ENCODE measurements around the gene SRSF2.
"Not testable (repeated sequence)": the region's sequence is repeated elsewhere in the genome, so short reads cannot be mapped to it uniquely, and the experiment has no call there.

Gene SRSF2

GRCh38 chr17:76731800-76732733 is 5.1 kb downstream of the SRSF2 start:
- CTCF ChIA-PET, result interaction anchor here (0.9 to 1.3 kb wide), 2 partner anchors 24 to 101 kb away, joined by 3 to 5 read pairs; no protein-coding TSS in a partner anchor
- TF ChIP-seq ELF4 (IDR thresholded peaks at IDR 0.05), result peak; percentile 11; the same call in 1 of the 2 replicates
- POLR2A ChIA-PET, result interaction anchor here (0.7 to 1.7 kb wide), 6 partner anchors 14 to 378 kb away, joined by 3 to 8 read pairs (median 3); partner anchors contain the start of genes MXRA7 and PRPSAP1
- DNase-seq (ENCODE audit: extremely low spot score), result not testable (repeated sequence)

- POLR2A ChIA-PET, result interaction anchor here (0.7 to 6.2 kb wide), 10 partner anchors 8 to 140 kb away, joined by 3 to 58 read pairs (median 4); partner anchors contain the start of genes MFSD11, MGAT5B, MXRA7 and SRSF2
- DNase-seq (ENCODE audit: extremely low spot score), result no peak
- CTCF ChIA-PET, result interaction anchor here (0.7 to 1.5 kb wide), 4 partner anchors 14 to 113 kb away, joined by 3 to 5 read pairs (median 4); no protein-coding TSS in a partner anchor
- TF ChIP-seq LEF1 (IDR thresholded peaks at IDR 0.05; ENCODE audit: borderline replicate concordance), result no peak
- TF ChIP-seq ZNF384 (IDR thresholded peaks at IDR 0.05), result peak; percentile 60; the same call in 1 of the 2 replicates
- TF ChIP-seq FOXA1 (IDR thresholded peaks at IDR 0.05), result no peak
- TF ChIP-seq FOXK2 (IDR thresholded peaks at IDR 0.05), result no peak
- TF ChIP-seq BHLHE40 (IDR thresholded peaks at IDR 0.05; ENCODE audit: borderline replicate concordance), result no peak
Measured at GRCh38 chr17:76727745-76728456, 9.2 kb downstream of the SRSF2 start.

- peak; percentile 71 for DNase-seq (ENCODE audit: extremely low spot score)
- no peak for TF ChIP-seq FOXM1 (IDR thresholded peaks at IDR 0.05; ENCODE audit: borderline replicate concordance)
- peak; percentile 21; the same call in 1 of the 2 replicates for TF ChIP-seq CTBP1 (IDR thresholded peaks at IDR 0.05; ENCODE audit: borderline replicate concordance)
- TF ChIP-seq L3MBTL2 (conservative IDR thresholded peaks at IDR 0.05), result peak; percentile 85
- TF ChIP-seq PKNOX1 (IDR thresholded peaks at IDR 0.05), result 0 out of 2 replicates have a peak, but pooled peaks have one; percentile 0
- ChIA-PET CTCF (interaction anchor here (0.7 to 1.5 kb wide), 5 partner anchors 12 to 113 kb away, joined by 3 to 5 read pairs (median 3); no protein-coding TSS in a partner anchor), POLR2A (interaction anchor here (0.7 to 6.2 kb wide), 13 partner anchors 8 to 187 kb away, joined by 3 to 58 read pairs (median 4); partner anchors contain the start of genes MFSD11, MGAT5B, MXRA7 and PRCD)
Measured at GRCh38 chr17:76726776-76727718, 10.1 kb downstream of the SRSF2 start, which contains the start of gene METTL23. Gene METTL23, plus strand, starts transcription at chr17:76726839. Its CDS starts 2,872 bp downstream, at chr17:76729711.

GRCh38 chr17:76726231-76726775 is 10.8 kb downstream of the SRSF2 start, which contains the start of gene JMJD6:
Gene JMJD6, minus strand, starts transcription at chr17:76726606. Its CDS starts 131 bp downstream, at chr17:76726475.
- peak; percentile 89 for DNase-seq (ENCODE audit: extremely low spot score)
- CTCF ChIA-PET, result interaction anchor here (0.6 to 0.7 kb wide), 2 partner anchors 9 to 11 kb away, joined by 3 read pairs; no protein-coding TSS in a partner anchor
- TF ChIP-seq SP1 (IDR thresholded peaks at IDR 0.05) (no peak), FOXK2 (IDR thresholded peaks at IDR 0.05) (no peak), LEF1 (IDR thresholded peaks at IDR 0.05; ENCODE audit: borderline replicate concordance) (no peak), BHLHE40 (IDR thresholded peaks at IDR 0.05; ENCODE audit: borderline replicate concordance) (no peak), PKNOX1 (IDR thresholded peaks at IDR 0.05) (0 out of 2 replicates have a peak, but pooled peaks have one; percentile 8)
- POLR2A ChIA-PET, result interaction anchor here (0.7 to 6.2 kb wide), 8 partner anchors 9 to 186 kb away, joined by 3 to 58 read pairs (median 6); partner anchors contain the start of genes MFSD11, MXRA7, PRCD and SRSF2

GRCh38 chr17:76725580-76726230 is 11.4 kb downstream of the SRSF2 start:
- TF ChIP-seq SP1 (IDR thresholded peaks at IDR 0.05) (no peak), L3MBTL2 (conservative IDR thresholded peaks at IDR 0.05) (0 out of 2 replicates have a peak, but pooled peaks have one; percentile 49), ARNT (IDR thresholded peaks at IDR 0.05) (peak; percentile 43; the same call in 1 of the 2 replicates), ZNF384 (IDR thresholded peaks at IDR 0.05) (peak; percentile 52; the same call in 1 of the 2 replicates), CTBP1 (IDR thresholded peaks at IDR 0.05; ENCODE audit: borderline replicate concordance) (no peak), FOXA1 (IDR thresholded peaks at IDR 0.05) (no peak)
- ChIA-PET POLR2A (interaction anchor here (0.7 to 6.2 kb wide), 9 partner anchors 9 to 185 kb away, joined by 3 to 58 read pairs (median 7); partner anchors contain the start of genes MFSD11, MXRA7, PRCD and SRSF2), CTCF (interaction anchor here (0.6 to 0.7 kb wide), 3 partner anchors 9 to 130 kb away, joined by 3 to 4 read pairs (median 3); no protein-coding TSS in a partner anchor)
- DNase-seq (ENCODE audit: extremely low spot score), result peak; percentile 58

- TF ChIP-seq FOXK2 (IDR thresholded peaks at IDR 0.05), result no peak
- no peak for TF ChIP-seq CTBP1 (IDR thresholded peaks at IDR 0.05; ENCODE audit: borderline replicate concordance)
- no peak for TF ChIP-seq SUZ12 (IDR thresholded peaks at IDR 0.05)
- no peak for TF ChIP-seq FOXA1 (IDR thresholded peaks at IDR 0.05)
- no peak for TF ChIP-seq ARNT (IDR thresholded peaks at IDR 0.05)
- TF ChIP-seq PKNOX1 (IDR thresholded peaks at IDR 0.05), result no peak
- TF ChIP-seq TARDBP (IDR thresholded peaks at IDR 0.05), result no peak
- TF ChIP-seq L3MBTL2 (conservative IDR thresholded peaks at IDR 0.05), result no peak
- TF ChIP-seq HDGF (IDR thresholded peaks at IDR 0.05; ENCODE audit: borderline replicate concordance), result no peak
- no peak for DNase-seq (ENCODE audit: extremely low spot score)
- POLR2A ChIA-PET, result interaction anchor here (2.4 to 6.2 kb wide), 2 partner anchors 12 to 14 kb away, joined by 7 to 58 read pairs; partner anchors contain the start of genes MFSD11 and SRSF2
- CTCF ChIA-PET, result no interaction called here
Measured at GRCh38 chr17:76723812-76724211, 13.3 kb downstream of the SRSF2 start.

GRCh38 chr17:76722977-76723376 is 14.2 kb downstream of the SRSF2 start:
- DNase-seq (ENCODE audit: extremely low spot score); CTCF ChIA-PET: not testable (repeated sequence)
- POLR2A ChIA-PET, result interaction anchor here (1.3 to 2.4 kb wide), 2 partner anchors 11 to 14 kb away, joined by 3 to 7 read pairs; no protein-coding TSS in a partner anchor

Measured in HEK293T (cell line).